K562 (cell line): ENCODE results near the gene GRAMD2A. TPM values are rescaled to one million over a fixed set of nuclear protein-coding genes. Genes with fewer than 3 reads are reported as not detected.

Experiments used
- ATAC-seq: fragments of 200-7000 bp; cut with Tn5 transposase; 3 replicates; pipeline ENCODE4 v1.9.1; 2020; ENCODE audit warnings: moderate library complexity
- BruUV-seq: library from RNA; stranded (reverse); fragments of 400-500 nt; replicated peaks from 2 replicates; lab custom pipeline; 2021; lab: Mats Ljungman, UMichigan
- CTCF ChIA-PET: fragments of 300-600 bp; formaldehyde crosslinking; extraction: SDS; loops from one replicate; lab custom pipeline; 2021; ENCODE audit warnings: low intra/inter-chr PET ratio; lab: Yijun Ruan, JAX
- POLR2A ChIA-PET: fragments of 300-600, 350-650 bp; sonication (Branson Sonifier 250); formaldehyde crosslinking; extraction: SDS; loops from one replicate; lab custom pipeline; 2021; ENCODE audit warnings: antibody characterized with exemption, inconsistent platforms; lab: Yijun Ruan, JAX
- DNase-seq, 4 experiments: peaks; one replicate each; pipeline versions ENCODE4 v3.0.0 to v3.0.0-alpha.2; 2011 to 2018; ENCODE audit warnings: low spot score in 3 of 4, mixed read lengths in 3 of 4; ENCODE audit errors: extremely low read depth in 1 of 4
- FAIRE-seq: peaks from 2 replicates; lab custom pipeline; 2011; peaks lifted over from hg19 to GRCh38; lab: Jason Lieb, UNC
- H2AFZ ChIP-seq: 2 replicates; pipeline ENCODE4 v1.6.0; 2011; ENCODE audit warnings: low read depth, low read length, control low read depth, inconsistent platforms
- H3K27ac ChIP-seq: fragments of 200-600 bp; 3 replicates; pipeline ENCODE4 v1.8.0; 2011; ENCODE audit warnings: low read depth, mild to moderate bottlenecking, control low read depth, inconsistent platforms, low read length, moderate library complexity, mixed read lengths; ENCODE audit errors: extremely low read depth
- H3K27me3 ChIP-seq, 2 experiments: fragments of 300-600 bp in 1 of 2; 2 replicates in 1 of 2; 3 replicates in 1 of 2; pipeline versions ENCODE4 v1.6.0 to v1.8.0; 2011; ENCODE audit warnings: inconsistent platforms in 2 of 2, low read length in 2 of 2, mild to moderate bottlenecking in 1 of 2, mixed read lengths in 1 of 2, moderate library complexity in 1 of 2; ENCODE audit not compliant: control insufficient read depth in 2 of 2, insufficient read depth in 2 of 2
- H3K36me3 ChIP-seq: fragments of 300-600 bp; 3 replicates; pipeline ENCODE4 v1.8.0; 2011; ENCODE audit warnings: mild to moderate bottlenecking, low read length, inconsistent platforms; ENCODE audit not compliant: control insufficient read depth, insufficient read depth
- H3K4me1 ChIP-seq, 2 experiments: fragments of 200-600 bp in 1 of 2; replicated peaks in 1 of 2; 2 replicates in 1 of 2; 3 replicates in 1 of 2; pipeline versions ENCODE4 v1.5.1 to v1.8.0; 2011; ENCODE audit warnings: inconsistent platforms in 2 of 2, low read length in 2 of 2, mild to moderate bottlenecking in 1 of 2, mixed read lengths in 1 of 2, moderate library complexity in 1 of 2; ENCODE audit not compliant: control insufficient read depth in 2 of 2, insufficient read depth in 2 of 2
- H3K4me2 ChIP-seq: 2 replicates; pipeline ENCODE4 v1.6.1; 2011; ENCODE audit warnings: low read length, control low read depth, inconsistent platforms, mixed read lengths; ENCODE audit not compliant: insufficient read depth
- H3K4me3 ChIP-seq: fragments of 200-600 bp; sonication (generic), shearing (Covaris generic); 2 replicates; pipeline ENCODE4 v1.5.1; 2016; ENCODE audit warnings: control low read depth, inconsistent platforms
- H3K79me2 ChIP-seq: fragments of 200-600 bp; 3 replicates; pipeline ENCODE4 v1.8.0; 2011; ENCODE audit warnings: low read length, inconsistent platforms; ENCODE audit not compliant: control insufficient read depth, insufficient read depth
- H3K9ac ChIP-seq, 2 experiments: 2 replicates each; pipeline versions ENCODE4 v1.6.0 to v1.6.1; 2011; ENCODE audit warnings: low read depth in 2 of 2, low read length in 2 of 2, control low read depth in 1 of 2, inconsistent platforms in 1 of 2, mild to moderate bottlenecking in 1 of 2, mixed read lengths in 1 of 2; ENCODE audit not compliant: insufficient read depth in 1 of 2
- H3K9me1 ChIP-seq: one replicate; pipeline ENCODE4 v1.6.0; 2011; ENCODE audit warnings: inconsistent platforms, mild to moderate bottlenecking, low read length, moderate library complexity; ENCODE audit not compliant: control insufficient read depth, insufficient read depth
- H3K9me3 ChIP-seq: replicated peaks from 2 replicates; pipeline ENCODE4 v1.5.1; 2011; ENCODE audit warnings: low read depth, low read length, inconsistent platforms; ENCODE audit not compliant: control insufficient read depth, insufficient read depth
- H4K20me1 ChIP-seq: replicated peaks from 2 replicates; pipeline ENCODE4 v1.6.1; 2011; ENCODE audit warnings: low read length, inconsistent platforms, mixed read lengths; ENCODE audit not compliant: control insufficient read depth, insufficient read depth
- FOXM1 ChIP-seq, 2 experiments: fragments of 450-650 bp in 1 of 2; sonication (generic) in 1 of 2; formaldehyde crosslinking in 1 of 2; IDR thresholded peaks; 2 replicates each; pipeline versions ENCODE4 v1.6.1 to v1.9.0; 2017 to 2022; ENCODE audit warnings: low read depth in 2 of 2, mild to moderate bottlenecking in 2 of 2, missing genetic modification reagents in 1 of 2, moderate library complexity in 1 of 2
- MECOM ChIP-seq: fragments of 250-450 bp; sonication (Bioruptor Pico); IDR thresholded peaks from 2 replicates; pipeline ENCODE4 v1.8.0; 2022; ENCODE audit warnings: inconsistent platforms
- RNF2 ChIP-seq: sonication (generic); IDR thresholded peaks from 2 replicates; pipeline ENCODE4 v1.6.1; 2016
- ZNF507 ChIP-seq: conservative IDR thresholded peaks from 2 replicates; pipeline ENCODE4 v1.6.1; 2017; ENCODE audit warnings: missing genetic modification characterization, missing compliant biosample characterization
- WGBS: fragments of 100-300 bp; shearing (Covaris generic); methylation state at CpG from one replicate; pipeline ENCODE4 v1.1.6; 2016; ENCODE audit warnings: low coverage, mixed read lengths; ENCODE audit not compliant: insufficient coverage; ENCODE audit errors: missing lambda C conversion rate; 5-methylcytosine and 5-hydroxymethylcytosine counted together
- in situ Hi-C: fragments of 300-500 bp; cut with MboI; formaldehyde crosslinking; loops from 4 replicates; pipeline ENCODE4 v1.15.0; 2018; ENCODE audit warnings: inconsistent platforms, mixed read lengths
- intact Hi-C: fragments of 100-400 bp; cut with micrococcal nuclease; formaldehyde crosslinking; loops from 2 replicates; pipeline ENCODE4 v1.14.2; 2022
- polyA plus RNA-seq, 8 experiments: library from polyadenylated mRNA; depleted of rRNA in 4 of 8; stranded (reverse) in 5 of 8; unstranded in 3 of 8; fragments of >200 nt; fragmentation: Nextera tagmentation in 2 of 8; fragmentation: Illumina TruSeq in 1 of 8; extraction: Ambion mirVana in 2 of 8; extraction: Trizol in 1 of 8; gene quantifications; 2 replicates each; pipeline versions ENCODE4 v1.2.1 to v1.2.3, GENCODE V29; 2011 to 2014; ENCODE audit warnings: inconsistent platforms in 1 of 8, missing spikeins in 1 of 8
- total RNA-seq, 7 experiments: library from RNA; depleted of rRNA in 6 of 7; stranded (reverse); fragments of >200 nt in 6 of 7; fragmentation: Illumina TruSeq in 2 of 7; extraction: Trizol in 2 of 7; gene quantifications; 2 replicates each; pipeline versions ENCODE4 v1.2.1 to v1.2.3, GENCODE V29; 2011 to 2021; ENCODE audit warnings: low replicate concordance in 1 of 7
- TF ChIP-seq, protein P1 (sequence below): IDR thresholded peaks from 2 replicates; pipeline ENCODE4 v1.6.1; 2012; ENCODE audit warnings: low read depth, low read length, improper control_type of control experiment, borderline replicate concordance

Gene GRAMD2A
- total and polyA plus RNA-seq, 9 of the 15 experiments (the other 6 are each of a cell fraction or from before 2014, with no cell fraction given) = 0.08 to 0.22 TPM; not detected in 7

DNA sequence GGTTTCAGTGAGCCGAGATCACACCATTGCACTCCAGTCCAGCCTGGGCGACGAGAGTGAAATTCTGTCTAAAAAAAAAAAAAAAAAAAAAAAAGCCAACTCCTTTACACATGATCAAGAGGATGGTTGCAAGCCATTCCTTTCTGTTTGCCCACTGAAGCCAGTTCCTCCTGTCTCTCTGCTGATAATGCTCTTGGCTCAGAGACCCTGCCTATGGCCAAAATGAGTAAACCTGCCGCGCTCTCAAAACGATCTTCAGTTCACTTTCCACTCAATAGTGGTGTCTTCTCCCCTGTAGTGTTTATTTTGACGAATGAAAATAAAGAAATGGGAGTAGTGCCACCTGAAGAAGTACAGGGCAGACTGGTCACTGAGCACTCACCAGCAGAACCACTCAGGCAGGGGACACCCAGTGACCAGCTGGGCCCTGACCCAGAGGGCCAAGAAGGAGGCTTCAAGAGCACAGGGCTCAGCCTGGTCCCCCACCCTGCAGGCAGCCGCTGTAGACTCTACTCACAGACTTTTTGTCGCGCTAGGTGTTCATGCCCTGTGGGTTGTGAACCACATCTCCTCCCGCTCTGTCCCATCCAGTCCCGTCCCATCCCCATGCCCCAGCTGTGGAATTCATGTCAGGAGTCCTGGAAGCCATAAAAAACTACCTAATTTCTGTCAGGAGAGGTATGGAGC lies 23.6 kb downstream of the GRAMD2A start:
- intact Hi-C loops (no loop called here), in situ Hi-C loops (no loop called here)
- Histone ChIP-seq H3K27ac (no peak overlapping the region), H3K9me1 (no peaks in the 10 kb centered on the region), H4K20me1 (peaks cover 13% of the 10 kb centered on the region; the same call in 1 of the 2 replicates), H3K79me2 (no peaks in the 10 kb centered on the region), H3K27me3 (peaks cover 36 to 82% of the 10 kb centered on the region in 2 experiments), H2AFZ (no peak overlapping the region), H3K4me3 (no peak overlapping the region), H3K4me1 (peaks cover 0 to 5% of the 10 kb centered on the region in 2 experiments; a peak in 3 of 5 replicates), H3K9me3 (no peaks in the 10 kb centered on the region), H3K36me3 (no peaks in the 10 kb centered on the region), H3K4me2 (no peak overlapping the region), H3K9ac (no peak overlapping the region)
- BruUV-seq = no TSS peak
- CTCF ChIA-PET = no interaction called here
- TF ChIP-seq ZNF507 (tag) (no peak), RNF2 (no peak), FOXM1 (IDR thresholded peaks at IDR 0.05; ENCODE audit: low read depth) (no peak), FOXM1 (CRISPR knock-in tag; IDR thresholded peaks at IDR 0.05; ENCODE audit: low read depth) (no peak), MECOM (CRISPR knock-in tag) (no peak)
- TF ChIP-seq, protein P1, sequence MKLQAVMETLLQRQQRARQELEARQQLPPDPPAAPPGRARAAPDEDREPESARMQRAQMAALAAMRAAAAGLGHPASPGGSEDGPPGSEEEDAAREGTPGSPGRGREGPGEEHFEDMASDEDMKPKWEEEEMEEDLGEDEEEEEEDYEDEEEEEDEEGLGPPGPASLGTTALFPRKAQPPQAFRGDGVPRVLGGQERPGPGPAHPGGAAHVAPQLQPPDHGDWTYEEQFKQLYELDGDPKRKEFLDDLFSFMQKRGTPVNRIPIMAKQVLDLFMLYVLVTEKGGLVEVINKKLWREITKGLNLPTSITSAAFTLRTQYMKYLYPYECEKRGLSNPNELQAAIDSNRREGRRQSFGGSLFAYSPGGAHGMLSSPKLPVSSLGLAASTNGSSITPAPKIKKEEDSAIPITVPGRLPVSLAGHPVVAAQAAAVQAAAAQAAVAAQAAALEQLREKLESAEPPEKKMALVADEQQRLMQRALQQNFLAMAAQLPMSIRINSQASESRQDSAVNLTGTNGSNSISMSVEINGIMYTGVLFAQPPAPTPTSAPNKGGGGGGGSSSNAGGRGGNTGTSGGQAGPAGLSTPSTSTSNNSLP = no peak
- POLR2A ChIA-PET = no interaction called here
- no peak for DNase-seq
- WGBS = 9% methylated on average over 12 of the region's 12 CpGs
- FAIRE-seq = no peak
- no peak; the same call in 2 of the 3 replicates for ATAC-seq
